Measurements from ENCODE around the gene ADAMTS12.

Gene ADAMTS12

GRCh38 chr5:33801292-33801691 is 90.5 kb downstream of the ADAMTS12 start:
- FAIRE-seq (peak; percentile 59), DNase-seq (ENCODE audit: insufficient read length, low spot score) (no peak)
- TF ChIP-seq TAF1 (IDR thresholded peaks at IDR 0.05; ENCODE audit: low read depth, low read length) = no peak
- TF ChIP-seq POLR2AphosphoS5 (IDR thresholded peaks at IDR 0.05; ENCODE audit: low read depth, low read length) = no peak
- TF ChIP-seq POU2F2 (IDR thresholded peaks at IDR 0.05; ENCODE audit: low read depth, low read length) = no peak
- no peak for TF ChIP-seq PAX5 (IDR thresholded peaks at IDR 0.05; ENCODE audit: insufficient read depth, low read length, severe bottlenecking)
- TF ChIP-seq POLR2A (IDR thresholded peaks at IDR 0.05; ENCODE audit: low read depth, low read length) = no peak
- TF ChIP-seq SPI1 (IDR thresholded peaks at IDR 0.05; ENCODE audit: low read depth, low read length) = peak; percentile 34; the same call in 1 of the 2 replicates

- DNase-seq (ENCODE audit: insufficient read length, low spot score) = no peak
- no peak for TF ChIP-seq POLR2A (IDR thresholded peaks at IDR 0.05; ENCODE audit: low read depth, low read length)
- no peak for TF ChIP-seq POU2F2 (IDR thresholded peaks at IDR 0.05; ENCODE audit: low read depth, low read length)
- TF ChIP-seq SPI1 (IDR thresholded peaks at IDR 0.05; ENCODE audit: low read depth, low read length) = no peak
- no peak for TF ChIP-seq TAF1 (IDR thresholded peaks at IDR 0.05; ENCODE audit: low read depth, low read length)
- TF ChIP-seq POLR2AphosphoS5 (IDR thresholded peaks at IDR 0.05; ENCODE audit: low read depth, low read length) = no peak
- no peak for TF ChIP-seq PAX5 (IDR thresholded peaks at IDR 0.05; ENCODE audit: insufficient read depth, low read length, severe bottlenecking)
- FAIRE-seq = no peak
Measured at GRCh38 chr5:33800241-33800950, 91.4 kb downstream of the ADAMTS12 start.

GRCh38 chr5:33795496-33795895 is 96.3 kb downstream of the ADAMTS12 start:
- TF ChIP-seq TAF1 (IDR thresholded peaks at IDR 0.05; ENCODE audit: low read depth, low read length) = no peak
- TF ChIP-seq POLR2AphosphoS5 (IDR thresholded peaks at IDR 0.05; ENCODE audit: low read depth, low read length) = no peak
- no peak for TF ChIP-seq SPI1 (IDR thresholded peaks at IDR 0.05; ENCODE audit: low read depth, low read length)
- TF ChIP-seq POLR2A (IDR thresholded peaks at IDR 0.05; ENCODE audit: low read depth, low read length) = no peak
- no peak for TF ChIP-seq POU2F2 (IDR thresholded peaks at IDR 0.05; ENCODE audit: low read depth, low read length)
- TF ChIP-seq PAX5 (IDR thresholded peaks at IDR 0.05; ENCODE audit: insufficient read depth, low read length, severe bottlenecking) = no peak
- no peak for FAIRE-seq

GRCh38 chr5:33794550-33795181 is 97.1 kb downstream of the ADAMTS12 start:
- FAIRE-seq (no peak), DNase-seq (ENCODE audit: insufficient read length, low spot score) (no peak)
- no peak for TF ChIP-seq POU2F2 (IDR thresholded peaks at IDR 0.05; ENCODE audit: low read depth, low read length)

More at GRCh38 chr5:33795496-33795895, 96.3 kb downstream of the ADAMTS12 start:
- DNase-seq (ENCODE audit: insufficient read length, low spot score) = no peak

- no peak for DNase-seq (ENCODE audit: insufficient read length, low spot score)
- TF ChIP-seq SPI1 (IDR thresholded peaks at IDR 0.05; ENCODE audit: low read depth, low read length) (no peak), POU2F2 (IDR thresholded peaks at IDR 0.05; ENCODE audit: low read depth, low read length) (no peak), PAX5 (IDR thresholded peaks at IDR 0.05; ENCODE audit: insufficient read depth, low read length, severe bottlenecking) (no peak), POLR2AphosphoS5 (IDR thresholded peaks at IDR 0.05; ENCODE audit: low read depth, low read length) (no peak), TAF1 (IDR thresholded peaks at IDR 0.05; ENCODE audit: low read depth, low read length) (no peak), POLR2A (IDR thresholded peaks at IDR 0.05; ENCODE audit: low read depth, low read length) (no peak)
- FAIRE-seq = no peak
Measured at GRCh38 chr5:33793836-33794549, 97.8 kb downstream of the ADAMTS12 start.

- no peak for FAIRE-seq
- DNase-seq (ENCODE audit: insufficient read length, low spot score) = no peak
- TF ChIP-seq POLR2A (IDR thresholded peaks at IDR 0.05; ENCODE audit: low read depth, low read length) (no peak), POU2F2 (IDR thresholded peaks at IDR 0.05; ENCODE audit: low read depth, low read length) (no peak), SPI1 (IDR thresholded peaks at IDR 0.05; ENCODE audit: low read depth, low read length) (no peak), TAF1 (IDR thresholded peaks at IDR 0.05; ENCODE audit: low read depth, low read length) (no peak), POLR2AphosphoS5 (IDR thresholded peaks at IDR 0.05; ENCODE audit: low read depth, low read length) (no peak), PAX5 (IDR thresholded peaks at IDR 0.05; ENCODE audit: insufficient read depth, low read length, severe bottlenecking) (no peak)
Measured at GRCh38 chr5:33793276-33793675, 98.5 kb downstream of the ADAMTS12 start.

GRCh38 chr5:33792559-33792958 is 99.2 kb downstream of the ADAMTS12 start:
- no peak for TF ChIP-seq POU2F2 (IDR thresholded peaks at IDR 0.05; ENCODE audit: low read depth, low read length)
- DNase-seq (ENCODE audit: insufficient read length, low spot score) (no peak), FAIRE-seq (peak; percentile 35)

- DNase-seq (ENCODE audit: insufficient read length, low spot score) = no peak
- FAIRE-seq = no peak
- TF ChIP-seq POLR2AphosphoS5 (IDR thresholded peaks at IDR 0.05; ENCODE audit: low read depth, low read length) = no peak
- no peak for TF ChIP-seq PAX5 (IDR thresholded peaks at IDR 0.05; ENCODE audit: insufficient read depth, low read length, severe bottlenecking)
- TF ChIP-seq POLR2A (IDR thresholded peaks at IDR 0.05; ENCODE audit: low read depth, low read length) = no peak
- TF ChIP-seq SPI1 (IDR thresholded peaks at IDR 0.05; ENCODE audit: low read depth, low read length) = no peak
- no peak for TF ChIP-seq POU2F2 (IDR thresholded peaks at IDR 0.05; ENCODE audit: low read depth, low read length)
- no peak for TF ChIP-seq TAF1 (IDR thresholded peaks at IDR 0.05; ENCODE audit: low read depth, low read length)
Measured at GRCh38 chr5:33789567-33789957, 102.2 kb downstream of the ADAMTS12 start.

GRCh38 chr5:33788922-33789566 is 102.7 kb downstream of the ADAMTS12 start:
- DNase-seq (ENCODE audit: insufficient read length, low spot score) (no peak), FAIRE-seq (no peak)
- TF ChIP-seq POU2F2 (IDR thresholded peaks at IDR 0.05; ENCODE audit: low read depth, low read length) (no peak), TAF1 (IDR thresholded peaks at IDR 0.05; ENCODE audit: low read depth, low read length) (no peak), PAX5 (IDR thresholded peaks at IDR 0.05; ENCODE audit: insufficient read depth, low read length, severe bottlenecking) (no peak), POLR2A (IDR thresholded peaks at IDR 0.05; ENCODE audit: low read depth, low read length) (no peak), SPI1 (IDR thresholded peaks at IDR 0.05; ENCODE audit: low read depth, low read length) (no peak), POLR2AphosphoS5 (IDR thresholded peaks at IDR 0.05; ENCODE audit: low read depth, low read length) (no peak)
